Prostate gland (tissue), 2 donors: Measurements from ENCODE around the gene FMNL2.

Experiments used
- CTCF ChIP-seq, 4 experiments: fragments of 200-600 bp in 2 of 4; fragments of 450-650 bp in 2 of 4; sonication (generic) in 2 of 4; IDR thresholded peaks; 1 replicate in 3 of 4; 2 replicates in 1 of 4; pipeline ENCODE4 v1.5.1; 2016 to 2019; ENCODE audit warnings: antibody characterized with exemption in 4 of 4, mild to moderate bottlenecking in 2 of 4, moderate library complexity in 2 of 4
- POLR2A ChIP-seq: fragments of 450-650 bp; IDR thresholded peaks from one replicate; pipeline ENCODE4 v1.6.1; 2016; ENCODE audit warnings: antibody characterized with exemption, mild to moderate bottlenecking
- POLR2AphosphoS5 ChIP-seq: sonication (generic); formaldehyde crosslinking; IDR thresholded peaks from one replicate; pipeline ENCODE4 v1.6.1; 2017; ENCODE audit warnings: antibody characterized with exemption

DNA sequence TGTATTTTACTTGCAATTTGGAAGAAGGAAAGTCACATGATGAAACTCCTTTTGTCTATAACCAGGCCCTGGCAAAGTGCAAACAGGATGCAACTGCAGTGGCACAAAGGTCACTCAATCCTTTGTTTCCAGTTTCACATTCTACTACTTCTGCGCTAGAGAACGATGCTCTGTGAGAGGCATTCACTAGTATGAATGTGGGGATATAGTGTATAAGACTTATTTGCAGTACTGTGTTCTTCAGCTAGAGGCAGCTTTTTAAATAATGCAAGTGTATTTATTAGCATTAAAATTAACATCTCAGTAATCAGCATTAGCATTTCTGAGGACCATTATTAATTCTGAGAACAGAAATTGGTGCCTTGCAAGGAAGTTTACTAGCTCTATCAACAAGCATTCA lies 313.4 kb downstream of the FMNL2 start:
- TF ChIP-seq CTCF (IDR thresholded peaks at IDR 0.05) = peak in 2 of 4 experiments; percentile 32 to 37
- TF ChIP-seq POLR2A = no peak
- no peak for TF ChIP-seq POLR2AphosphoS5
